H9 (cell line): Measurements from ENCODE around the gene MRPS18A. TPM values are rescaled to one million over a fixed set of nuclear protein-coding genes. Genes with fewer than 3 reads are reported as not detected.

Experiments used
- DNase-seq: peaks from one replicate; pipeline ENCODE4 v3.0.0-alpha.2; 2017
- H2AFZ ChIP-seq: one replicate; pipeline ENCODE4 v1.6.1; 2013; ENCODE audit warnings: mild to moderate bottlenecking, low read length, control low read depth, moderate library complexity
- H2AK5ac ChIP-seq: 2 replicates; pipeline ENCODE4 v1.6.1; 2013; ENCODE audit warnings: low read length, control low read depth, mixed read lengths; ENCODE audit not compliant: insufficient read length
- H2BK120ac ChIP-seq: one replicate; pipeline ENCODE4 v1.6.1; 2013; ENCODE audit warnings: low read depth, mild to moderate bottlenecking, low read length, control low read depth, inconsistent platforms; ENCODE audit not compliant: poor library complexity, severe bottlenecking
- H2BK12ac ChIP-seq: 2 replicates; pipeline ENCODE4 v1.6.1; 2013; ENCODE audit warnings: low read length, control low read depth, mixed read lengths, low read depth; ENCODE audit not compliant: insufficient read length
- H2BK15ac ChIP-seq: 2 replicates; pipeline ENCODE4 v1.6.1; 2013; ENCODE audit warnings: low read depth, low read length, control low read depth
- H2BK20ac ChIP-seq: one replicate; pipeline ENCODE4 v1.6.1; 2013; ENCODE audit warnings: low read depth, mild to moderate bottlenecking, low read length, control low read depth, inconsistent platforms; ENCODE audit not compliant: poor library complexity, severe bottlenecking
- H2BK5ac ChIP-seq: 2 replicates; pipeline ENCODE4 v1.6.1; 2013; ENCODE audit warnings: low read length, control low read depth, mixed read lengths; ENCODE audit not compliant: insufficient read length
- H3K14ac ChIP-seq: 2 replicates; pipeline ENCODE4 v1.6.1; 2013; ENCODE audit warnings: low read length, control low read depth; ENCODE audit not compliant: insufficient read depth
- H3K18ac ChIP-seq: 2 replicates; pipeline ENCODE4 v1.6.1; 2013; ENCODE audit warnings: low read depth, mild to moderate bottlenecking, mixed read lengths, low read length, control low read depth; ENCODE audit not compliant: insufficient read length
- H3K23ac ChIP-seq: 2 replicates; pipeline ENCODE4 v1.6.1; 2013; ENCODE audit warnings: low read length, control low read depth, mixed read lengths, low read depth; ENCODE audit not compliant: insufficient read length
- H3K23me2 ChIP-seq: 2 replicates; pipeline ENCODE4 v1.6.1; 2013; ENCODE audit warnings: low read depth, mild to moderate bottlenecking, mixed read lengths, low read length, control low read depth; ENCODE audit not compliant: insufficient read length, poor library complexity, severe bottlenecking
- H3K27ac ChIP-seq: 2 replicates; pipeline ENCODE4 v1.5.1; 2013; ENCODE audit warnings: low read length, control low read depth, mixed read lengths, low read depth; ENCODE audit not compliant: insufficient read length
- H3K27me3 ChIP-seq: 2 replicates; pipeline ENCODE4 v1.6.1; 2013; ENCODE audit warnings: low read length, control low read depth, inconsistent platforms; ENCODE audit not compliant: insufficient read depth
- H3K4ac ChIP-seq: 2 replicates; pipeline ENCODE4 v1.6.1; 2013; ENCODE audit warnings: low read depth, mild to moderate bottlenecking, control low read depth, inconsistent platforms, low read length, moderate library complexity
- H3K4me1 ChIP-seq: 2 replicates; pipeline ENCODE4 v1.6.1; 2013; ENCODE audit warnings: low read length, control low read depth, inconsistent platforms; ENCODE audit not compliant: insufficient read depth
- H3K4me2 ChIP-seq: 2 replicates; pipeline ENCODE4 v1.6.1; 2013; ENCODE audit warnings: low read length, control low read depth, mixed read lengths; ENCODE audit not compliant: insufficient read length, insufficient read depth
- H3K56ac ChIP-seq: 2 replicates; pipeline ENCODE4 v1.6.1; 2013; ENCODE audit warnings: low read depth, mild to moderate bottlenecking, mixed read lengths, low read length, control low read depth; ENCODE audit not compliant: insufficient read length
- H3K79me1 ChIP-seq: 2 replicates; pipeline ENCODE4 v1.6.1; 2013; ENCODE audit warnings: low read depth, mild to moderate bottlenecking, moderate library complexity, low read length, control low read depth, inconsistent platforms; ENCODE audit not compliant: insufficient read depth, poor library complexity, severe bottlenecking
- H3K79me2 ChIP-seq: 2 replicates; pipeline ENCODE4 v1.6.1; 2013; ENCODE audit warnings: low read length, control low read depth, inconsistent platforms; ENCODE audit not compliant: insufficient read depth
- H3K9ac ChIP-seq: 2 replicates; pipeline ENCODE4 v1.6.1; 2013; ENCODE audit warnings: low read length, control low read depth, mixed read lengths; ENCODE audit not compliant: insufficient read length; ENCODE audit errors: extremely low read depth
- H3K9me3 ChIP-seq: one replicate; pipeline ENCODE4 v1.6.1; 2013; ENCODE audit warnings: low read depth, low read length, inconsistent platforms; ENCODE audit not compliant: control insufficient read depth
- H3T11ph ChIP-seq: one replicate; pipeline ENCODE4 v1.6.1; 2013; ENCODE audit warnings: mild to moderate bottlenecking, low read length, control low read depth, inconsistent platforms
- H4K20me1 ChIP-seq: one replicate; pipeline ENCODE4 v1.6.1; 2013; ENCODE audit not compliant: control insufficient read depth, insufficient read length, insufficient read depth
- H4K5ac ChIP-seq: 2 replicates; pipeline ENCODE4 v1.6.1; 2013; ENCODE audit warnings: low read depth, mild to moderate bottlenecking, mixed read lengths, low read length, control low read depth; ENCODE audit not compliant: insufficient read length
- H4K8ac ChIP-seq: replicated peaks from 2 replicates; pipeline ENCODE4 v1.6.1; 2013; ENCODE audit warnings: low read length, control low read depth, mixed read lengths, low read depth; ENCODE audit not compliant: insufficient read length
- H4K91ac ChIP-seq: 2 replicates; pipeline ENCODE4 v1.6.1; 2013; ENCODE audit warnings: low read depth, mild to moderate bottlenecking, moderate library complexity, mixed read lengths, low read length, control low read depth; ENCODE audit not compliant: insufficient read length
- H3K27ac Mint-ChIP-seq, 3 experiments: 2 replicates in 2 of 3; 3 replicates in 1 of 3; pipeline ENCODE4 v1.8.0; 2020 to 2021; ENCODE audit warnings: mixed read lengths in 3 of 3, mild to moderate bottlenecking in 1 of 3, moderate library complexity in 1 of 3
- H3K27me3 Mint-ChIP-seq: 2 replicates; pipeline ENCODE4 v1.8.0; 2021; ENCODE audit warnings: low read depth, mild to moderate bottlenecking, moderate library complexity, mixed read lengths
- H3K36me3 Mint-ChIP-seq, 3 experiments: 2 replicates in 2 of 3; 3 replicates in 1 of 3; pipeline ENCODE4 v1.8.0; 2020 to 2021; ENCODE audit warnings: low read depth in 3 of 3, mixed read lengths in 3 of 3; ENCODE audit not compliant: insufficient read depth in 1 of 3
- H3K4me1 Mint-ChIP-seq, 2 experiments: 2 replicates each; pipeline ENCODE4 v1.8.0; 2020; ENCODE audit warnings: mixed read lengths in 2 of 2
- H3K4me3 Mint-ChIP-seq, 2 experiments: 2 replicates in 1 of 2; 3 replicates in 1 of 2; pipeline ENCODE4 v1.8.0; 2020 to 2021; ENCODE audit warnings: mild to moderate bottlenecking in 2 of 2, mixed read lengths in 2 of 2, moderate library complexity in 1 of 2
- H3K9me3 Mint-ChIP-seq, 2 experiments: 2 replicates in 1 of 2; 3 replicates in 1 of 2; pipeline ENCODE4 v1.8.0; 2020; ENCODE audit warnings: mild to moderate bottlenecking in 2 of 2, mixed read lengths in 2 of 2, moderate library complexity in 1 of 2
- WGBS: extraction: QIAGEN DNeasy Blood & Tissue Kit; methylation state at CpG from one replicate; pipeline ENCODE4 v1.1.7; 2013; ENCODE audit warnings: missing lambda C conversion rate, low lambda C conversion rate, mixed read lengths; ENCODE audit not compliant: insufficient read length; ENCODE audit errors: extremely low coverage; 5-methylcytosine and 5-hydroxymethylcytosine counted together
- total RNA-seq: library from RNA; stranded (reverse); gene quantifications from 2 replicates; pipeline ENCODE4 v1.2.1, GENCODE V29; 2021
- TF ChIP-seq, protein P1 (sequence below): fragments of 200-600 bp; sonication (generic); conservative IDR thresholded peaks from 3 replicates; pipeline ENCODE4 v1.8.0; 2021; ENCODE audit warnings: antibody characterized with exemption, mild to moderate bottlenecking

The MRPS18A gene
- total RNA-seq, 1 experiment from 2014 or later, result 65.1 TPM

DNA sequence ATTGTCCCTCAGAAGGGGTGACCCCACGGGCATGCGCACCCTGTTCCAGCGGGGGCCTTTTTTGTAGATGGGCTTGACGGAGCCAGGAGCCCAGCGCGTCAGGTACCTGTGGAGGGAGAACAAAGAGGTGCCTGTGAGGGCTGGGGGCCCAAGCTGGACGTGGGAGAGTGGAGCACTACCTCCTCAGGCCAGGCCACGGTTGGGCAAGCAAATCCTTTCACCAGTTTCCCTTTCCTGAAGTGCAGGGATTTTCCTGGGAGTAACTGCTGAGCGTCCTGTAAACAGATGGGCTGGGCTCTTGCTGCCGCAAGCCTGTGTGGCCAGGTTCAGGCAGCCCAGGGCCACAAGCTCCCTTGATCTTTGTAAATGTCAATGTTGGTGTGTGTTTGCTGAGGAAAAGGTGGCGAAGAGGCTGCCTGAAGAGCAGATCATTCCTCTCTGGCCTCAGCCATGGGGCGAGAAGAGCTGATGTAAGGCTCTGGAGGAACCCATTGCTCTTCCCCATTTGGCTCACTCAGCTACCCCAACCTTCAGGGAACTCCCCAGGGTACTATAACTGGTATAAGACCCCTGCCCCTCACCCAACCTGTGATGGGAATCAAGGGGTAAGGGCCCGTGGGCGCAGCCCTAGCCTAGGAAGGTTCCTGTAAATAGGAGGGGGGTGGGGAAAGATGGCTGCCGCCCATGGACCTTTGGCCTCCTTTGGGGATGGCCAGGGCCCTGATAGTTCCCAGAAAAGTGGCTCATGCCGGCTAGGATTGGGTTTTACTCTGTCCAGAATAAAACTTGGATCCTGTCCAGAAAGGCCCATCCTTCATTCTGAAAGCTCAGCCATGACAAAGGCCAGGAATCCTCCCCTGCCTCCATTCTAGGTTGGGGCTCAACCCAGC is 15.5 kb downstream of the MRPS18A start:
- Histone ChIP-seq H3K23ac (no peak overlapping the region), H3K27ac (no peak overlapping the region), H3K79me1 (no peaks in the 10 kb centered on the region), H3K4me2 (no peak overlapping the region), H3K9me3 (no peaks in the 10 kb centered on the region), H3K9ac (no peak overlapping the region), H4K91ac (no peak overlapping the region), H4K8ac (no peak overlapping the region), H4K5ac (no peak overlapping the region), H3K4ac (no peak overlapping the region), H3K56ac (no peak overlapping the region), H2AK5ac (no peak overlapping the region), H3K79me2 (no peaks in the 10 kb centered on the region), H2BK15ac (no peak overlapping the region), H3K18ac (no peak overlapping the region), H3K23me2 (no peaks in the 10 kb centered on the region), H3K4me1 (peaks cover 4% of the 10 kb centered on the region), H2AFZ (no peak overlapping the region), H3T11ph (no peak overlapping the region), H2BK5ac (no peak overlapping the region), H4K20me1 (no peaks in the 10 kb centered on the region), H2BK20ac (no peak overlapping the region), H3K27me3 (no peaks in the 10 kb centered on the region; the same call in 1 of the 2 replicates), H3K14ac (no peak overlapping the region), H2BK120ac (no peak overlapping the region), H2BK12ac (no peak overlapping the region)
- no CpG with 5 or more reads among the region's 16 CpGs for WGBS
- Mint-ChIP-seq H3K27ac (peak overlapping the region in 1 of 3 experiments; percentile 63; a peak in 2 of 7 replicates), H3K27me3 (peaks cover 3% of the 10 kb centered on the region), H3K9me3 (no peaks in the 10 kb centered on the region; a peak in 2 of 5 replicates), H3K36me3 (peaks cover 29 to 67% (median 50%) of the 10 kb centered on the region in 3 experiments), H3K4me1 (peaks cover 31 to 36% of the 10 kb centered on the region in 2 experiments), H3K4me3 (no peak overlapping the region)
- no peak for DNase-seq
- TF ChIP-seq, protein P1, sequence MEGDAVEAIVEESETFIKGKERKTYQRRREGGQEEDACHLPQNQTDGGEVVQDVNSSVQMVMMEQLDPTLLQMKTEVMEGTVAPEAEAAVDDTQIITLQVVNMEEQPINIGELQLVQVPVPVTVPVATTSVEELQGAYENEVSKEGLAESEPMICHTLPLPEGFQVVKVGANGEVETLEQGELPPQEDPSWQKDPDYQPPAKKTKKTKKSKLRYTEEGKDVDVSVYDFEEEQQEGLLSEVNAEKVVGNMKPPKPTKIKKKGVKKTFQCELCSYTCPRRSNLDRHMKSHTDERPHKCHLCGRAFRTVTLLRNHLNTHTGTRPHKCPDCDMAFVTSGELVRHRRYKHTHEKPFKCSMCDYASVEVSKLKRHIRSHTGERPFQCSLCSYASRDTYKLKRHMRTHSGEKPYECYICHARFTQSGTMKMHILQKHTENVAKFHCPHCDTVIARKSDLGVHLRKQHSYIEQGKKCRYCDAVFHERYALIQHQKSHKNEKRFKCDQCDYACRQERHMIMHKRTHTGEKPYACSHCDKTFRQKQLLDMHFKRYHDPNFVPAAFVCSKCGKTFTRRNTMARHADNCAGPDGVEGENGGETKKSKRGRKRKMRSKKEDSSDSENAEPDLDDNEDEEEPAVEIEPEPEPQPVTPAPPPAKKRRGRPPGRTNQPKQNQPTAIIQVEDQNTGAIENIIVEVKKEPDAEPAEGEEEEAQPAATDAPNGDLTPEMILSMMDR, result no peak
